ENCODE measurements around the gene CDC45. TPM values are rescaled to one million over a fixed set of nuclear protein-coding genes. Genes with fewer than 3 reads are reported as not detected.
A peak's percentile ranks its signal among the peaks of the same experiment; 100 is the strongest.

CDC45 gene
- total RNA-seq, 1 experiment from 2014 or later = 29.1 TPM

DNA sequence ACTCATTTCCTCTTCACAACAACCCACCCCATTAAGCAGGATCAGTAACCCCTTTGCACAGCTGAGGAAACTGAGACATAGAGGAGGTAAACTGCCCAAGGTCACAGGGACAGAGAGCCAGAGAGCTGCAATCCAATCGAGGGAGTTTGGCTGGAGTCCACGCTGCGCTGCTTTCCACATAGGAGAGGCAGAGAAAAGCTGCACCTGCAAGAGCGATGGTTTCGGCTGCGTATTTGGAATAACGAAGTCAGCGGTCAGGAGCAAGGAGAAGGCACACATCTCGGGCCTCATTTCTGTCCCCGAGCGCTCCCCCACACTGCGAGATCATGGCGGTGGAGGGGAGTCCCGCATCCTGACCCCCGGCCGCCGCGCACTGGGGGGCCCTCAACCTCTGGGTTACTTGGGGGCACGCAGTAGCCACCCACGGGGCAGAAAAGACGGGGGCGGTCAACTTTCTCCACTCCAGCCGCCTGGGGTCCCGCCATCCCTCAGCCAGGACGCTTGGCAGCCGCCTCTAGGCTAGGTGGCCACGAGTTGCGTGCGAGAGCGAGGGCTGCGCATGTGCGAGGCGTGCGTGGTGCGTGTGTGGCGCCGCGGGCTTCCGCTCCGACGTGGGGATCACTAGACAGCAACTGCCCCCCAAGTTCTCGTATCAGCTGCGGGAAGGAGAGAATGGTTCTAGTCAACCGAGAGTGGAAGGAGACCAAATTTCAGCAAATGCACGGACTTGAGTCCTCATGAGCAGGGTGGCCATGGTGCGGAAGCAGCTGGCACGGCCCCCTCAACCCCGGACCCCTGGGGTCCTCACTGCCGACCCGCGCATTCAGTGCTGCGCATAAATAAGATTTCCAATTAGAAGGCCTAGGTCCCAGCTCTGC is 86.8 kb downstream of the CDC45 start:
- DNase-seq = no peak
- H3K4me1 ChIP-seq (replicated peaks; ENCODE audit: insufficient read depth) = no peaks in the 10 kb centered on the region
- ChIA-PET POLR2A (ENCODE audit: unreplicated experiment) (no interaction called here), CTCF (no interaction called here)
- H3K9me3 ChIP-seq (ENCODE audit: insufficient read depth, low read depth) = no peaks in the 10 kb centered on the region
- BruUV-seq (replicated peaks) = no TSS peak
- no peak overlapping the region for H3K4me2 ChIP-seq
- H3K79me2 ChIP-seq (ENCODE audit: low read depth) = no peaks in the 10 kb centered on the region
- TF ChIP-seq, protein P1, sequence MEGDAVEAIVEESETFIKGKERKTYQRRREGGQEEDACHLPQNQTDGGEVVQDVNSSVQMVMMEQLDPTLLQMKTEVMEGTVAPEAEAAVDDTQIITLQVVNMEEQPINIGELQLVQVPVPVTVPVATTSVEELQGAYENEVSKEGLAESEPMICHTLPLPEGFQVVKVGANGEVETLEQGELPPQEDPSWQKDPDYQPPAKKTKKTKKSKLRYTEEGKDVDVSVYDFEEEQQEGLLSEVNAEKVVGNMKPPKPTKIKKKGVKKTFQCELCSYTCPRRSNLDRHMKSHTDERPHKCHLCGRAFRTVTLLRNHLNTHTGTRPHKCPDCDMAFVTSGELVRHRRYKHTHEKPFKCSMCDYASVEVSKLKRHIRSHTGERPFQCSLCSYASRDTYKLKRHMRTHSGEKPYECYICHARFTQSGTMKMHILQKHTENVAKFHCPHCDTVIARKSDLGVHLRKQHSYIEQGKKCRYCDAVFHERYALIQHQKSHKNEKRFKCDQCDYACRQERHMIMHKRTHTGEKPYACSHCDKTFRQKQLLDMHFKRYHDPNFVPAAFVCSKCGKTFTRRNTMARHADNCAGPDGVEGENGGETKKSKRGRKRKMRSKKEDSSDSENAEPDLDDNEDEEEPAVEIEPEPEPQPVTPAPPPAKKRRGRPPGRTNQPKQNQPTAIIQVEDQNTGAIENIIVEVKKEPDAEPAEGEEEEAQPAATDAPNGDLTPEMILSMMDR (conservative IDR thresholded peaks at IDR 0.05) = no peak
- TF ChIP-seq EZH2 (IDR thresholded peaks at IDR 0.05; ENCODE audit: low read depth) = no peak
- H3K27me3 ChIP-seq (ENCODE audit: insufficient read depth, low read depth) = no peaks in the 10 kb centered on the region
- no peaks in the 10 kb centered on the region for H3K36me3 ChIP-seq (ENCODE audit: low read depth)
- H3K27ac ChIP-seq = no peak overlapping the region
- H3K9me2 ChIP-seq (ENCODE audit: insufficient read depth) = no peaks in the 10 kb centered on the region
- intact Hi-C loops (cut with micrococcal nuclease; ENCODE audit: unreplicated experiment) = no loop called here
- no peak overlapping the region for H3K4me3 ChIP-seq
- H4K20me1 ChIP-seq (ENCODE audit: insufficient read depth) = no peaks in the 10 kb centered on the region
- H2AFZ ChIP-seq = no peak overlapping the region
- no peaks in the 10 kb centered on the region for H3F3A ChIP-seq (ENCODE audit: insufficient read depth, low read depth)

DNA sequence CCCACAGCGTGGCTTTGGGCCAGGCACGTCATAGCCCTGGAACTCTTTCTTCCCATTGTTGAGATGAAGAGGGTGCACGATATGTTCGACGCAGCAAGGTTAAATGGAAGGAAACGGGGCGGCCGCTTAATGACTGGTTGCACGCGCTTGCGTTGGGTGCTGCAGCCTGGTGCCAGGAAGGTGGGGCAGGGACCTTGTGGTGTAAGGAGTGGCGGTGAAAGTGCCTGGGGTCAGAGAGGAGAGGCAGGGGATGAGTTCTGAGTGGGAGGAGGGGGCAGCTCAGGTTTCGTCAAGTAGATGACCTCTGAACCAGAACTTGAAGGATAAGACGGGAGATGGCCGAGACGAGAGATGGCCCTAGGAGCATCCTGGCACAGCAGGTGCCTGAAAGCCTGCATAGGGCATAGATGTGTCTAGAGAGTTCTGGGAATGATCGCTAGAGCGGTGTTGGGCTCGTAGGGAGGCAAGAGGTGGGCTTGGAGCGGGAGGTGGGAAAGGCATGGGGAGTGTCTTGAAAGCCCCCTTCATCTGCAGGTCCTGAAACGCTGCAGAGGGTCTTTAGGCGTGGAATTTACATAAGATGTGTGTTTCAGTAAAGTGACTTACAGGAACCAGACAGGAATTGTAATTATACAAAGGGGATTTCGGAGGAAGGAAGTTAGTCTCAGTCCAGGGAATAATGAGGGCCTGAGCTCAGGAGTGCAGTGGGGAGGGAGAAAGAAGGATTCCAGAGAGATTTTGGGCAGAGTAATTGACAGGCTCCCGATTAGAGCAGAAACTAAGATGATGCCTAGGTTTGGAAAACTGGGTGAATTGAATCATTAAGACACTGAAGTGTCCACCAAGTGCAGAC is 87.7 kb downstream of the CDC45 start:
- BruUV-seq (replicated peaks) = no TSS peak
- Histone ChIP-seq H3K27ac (no peak overlapping the region), H3K9me3 (ENCODE audit: insufficient read depth, low read depth) (no peaks in the 10 kb centered on the region), H4K20me1 (ENCODE audit: insufficient read depth) (no peaks in the 10 kb centered on the region), H3K36me3 (ENCODE audit: low read depth) (no peaks in the 10 kb centered on the region), H3K4me2 (no peak overlapping the region), H3K9me2 (ENCODE audit: insufficient read depth) (no peaks in the 10 kb centered on the region), H3K4me3 (no peak overlapping the region), H3K4me1 (replicated peaks; ENCODE audit: insufficient read depth) (no peaks in the 10 kb centered on the region), H3K27me3 (ENCODE audit: insufficient read depth, low read depth) (no peaks in the 10 kb centered on the region), H3K79me2 (ENCODE audit: low read depth) (no peaks in the 10 kb centered on the region), H2AFZ (no peak overlapping the region), H3F3A (ENCODE audit: insufficient read depth, low read depth) (no peaks in the 10 kb centered on the region)
- no peak for DNase-seq
- intact Hi-C loops (cut with micrococcal nuclease; ENCODE audit: unreplicated experiment) = no loop called here
- TF ChIP-seq, protein P1 (conservative IDR thresholded peaks at IDR 0.05) = no peak
- no peak for TF ChIP-seq EZH2 (IDR thresholded peaks at IDR 0.05; ENCODE audit: low read depth)
- CTCF ChIA-PET = no interaction called here
- POLR2A ChIA-PET (ENCODE audit: unreplicated experiment) = no interaction called here

DNA sequence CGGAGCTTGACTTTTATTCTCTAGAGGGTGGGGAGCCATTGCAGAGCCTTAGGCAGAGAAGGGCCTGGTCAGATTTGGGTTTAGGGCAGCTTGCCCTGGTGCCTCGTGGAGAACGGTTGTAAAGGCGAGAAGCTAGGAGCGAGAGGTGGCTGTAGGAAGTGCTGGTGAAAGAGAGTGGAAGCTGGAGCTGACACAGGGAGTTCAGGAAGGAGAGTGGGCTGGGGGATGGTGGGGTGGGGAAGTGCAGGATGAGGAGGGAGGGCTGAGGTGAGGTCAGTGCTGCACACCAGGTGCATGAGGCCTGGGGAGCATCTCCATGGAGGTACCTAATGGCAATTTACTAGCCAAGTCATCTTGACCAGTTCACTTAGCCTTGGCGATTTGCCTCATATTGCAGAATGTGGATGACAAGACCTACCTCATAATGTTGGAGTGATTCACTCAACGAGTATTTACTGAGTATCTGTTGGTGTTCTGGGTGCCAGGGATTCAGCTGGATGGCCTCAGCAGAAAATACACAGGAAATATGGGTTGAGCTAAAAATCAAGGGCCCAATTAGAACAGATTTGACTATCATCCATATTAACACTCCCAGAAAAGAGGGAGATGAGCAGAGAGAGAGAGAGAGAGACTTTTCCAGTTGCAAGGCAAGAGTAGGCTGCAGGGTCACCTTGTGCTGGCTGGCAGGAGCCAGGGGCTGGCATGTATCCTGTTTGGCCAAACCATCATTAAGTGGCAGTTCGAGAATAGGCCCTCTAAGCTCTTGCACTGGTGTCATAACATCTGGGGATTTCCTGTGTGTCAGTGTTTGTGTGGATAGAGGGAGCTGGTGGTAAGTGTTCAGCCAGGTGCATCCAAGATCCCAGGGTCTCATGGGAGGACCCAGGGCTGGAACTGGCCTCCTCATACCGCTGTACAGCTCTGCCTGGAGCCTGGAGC is 88.9 kb downstream of the CDC45 start:
- Histone ChIP-seq H3K4me1 (replicated peaks; ENCODE audit: insufficient read depth) (no peaks in the 10 kb centered on the region), H4K20me1 (ENCODE audit: insufficient read depth) (no peaks in the 10 kb centered on the region), H3K27me3 (ENCODE audit: insufficient read depth, low read depth) (no peaks in the 10 kb centered on the region), H3K36me3 (ENCODE audit: low read depth) (no peaks in the 10 kb centered on the region), H3K4me2 (no peak overlapping the region), H3K9me3 (ENCODE audit: insufficient read depth, low read depth) (no peaks in the 10 kb centered on the region), H3K9me2 (ENCODE audit: insufficient read depth) (no peaks in the 10 kb centered on the region), H3K4me3 (no peak overlapping the region), H3K79me2 (ENCODE audit: low read depth) (no peaks in the 10 kb centered on the region), H3F3A (ENCODE audit: insufficient read depth, low read depth) (no peaks in the 10 kb centered on the region), H2AFZ (no peak overlapping the region), H3K27ac (no peak overlapping the region)
- no peak for TF ChIP-seq EZH2 (IDR thresholded peaks at IDR 0.05; ENCODE audit: low read depth)
- TF ChIP-seq, protein P1 (conservative IDR thresholded peaks at IDR 0.05) = no peak
- ChIA-PET CTCF (no interaction called here), POLR2A (ENCODE audit: unreplicated experiment) (no interaction called here)
- intact Hi-C loops (cut with micrococcal nuclease; ENCODE audit: unreplicated experiment) = no loop called here
- DNase-seq = peak in 1 of 2 experiments; percentile 41
- no TSS peak for BruUV-seq (replicated peaks)
